ENCODE results near the gene MYLK. TPM values are rescaled to one million over a fixed set of nuclear protein-coding genes. Genes with fewer than 3 reads are reported as not detected.

MYLK gene
- total and polyA plus RNA-seq, 9 of the 15 experiments (the other 6 are each of a cell fraction or from before 2014, with no cell fraction given): 0.11 to 0.53 (median 0.18) TPM; not detected in 2

GRCh38 chr3:123584988-123585937, 298.9 kb downstream of the MYLK start, which contains the start of gene HACD2 (continued):
- peak; percentile 24; the same call in 1 of the 2 replicates for TF ChIP-seq SOX6 (IDR thresholded peaks at IDR 0.05)
- peak; percentile 53; the same call in 1 of the 2 replicates for TF ChIP-seq E2F4 (CRISPR knock-in tag; IDR thresholded peaks at IDR 0.05; ENCODE audit: low read depth)
- peak; percentile 93 for TF ChIP-seq NR2C1 (IDR thresholded peaks at IDR 0.05)
- peak; percentile 82 for TF ChIP-seq NR2C1 (tag; IDR thresholded peaks at IDR 0.05)
- TF ChIP-seq JUN (IDR thresholded peaks at IDR 0.05; ENCODE audit: borderline replicate concordance, low read depth, low read length): no peak
- TF ChIP-seq JUN (CRISPR knock-in tag; IDR thresholded peaks at IDR 0.05; ENCODE audit: borderline replicate concordance): 0 out of 2 replicates have a peak, but pooled peaks have one; percentile 24
- peak; percentile 56 for TF ChIP-seq EGR1 (conservative IDR thresholded peaks at IDR 0.05)
- no peak for TF ChIP-seq NFYB (IDR thresholded peaks at IDR 0.05; ENCODE audit: extremely low read depth, insufficient read length)
- TF ChIP-seq ADNP (tag; IDR thresholded peaks at IDR 0.05): no peak
- TF ChIP-seq ZFX (CRISPR knock-in tag; IDR thresholded peaks at IDR 0.05): peak; percentile 78
- TF ChIP-seq TCF3 (CRISPR knock-in tag; IDR thresholded peaks at IDR 0.05): 0 out of 2 replicates have a peak, but pooled peaks have one; percentile 16
- no peak for TF ChIP-seq NR4A1 (CRISPR knock-in tag; IDR thresholded peaks at IDR 0.05)
- peak; percentile 84 for TF ChIP-seq NR4A1 (tag; IDR thresholded peaks at IDR 0.05)
- TF ChIP-seq ZNF318 (IDR thresholded peaks at IDR 0.05; ENCODE audit: borderline replicate concordance in 1 of 2, low read depth in 1 of 2): peak in 1 of 2 experiments; percentile 46; a peak in 1 of 4 replicates
- TF ChIP-seq PTRF (tag; IDR thresholded peaks at IDR 0.05): no peak
- 0 out of 2 replicates have a peak, but pooled peaks have one; percentile 40 for TF ChIP-seq ZC3H8 (IDR thresholded peaks at IDR 0.05)
- TF ChIP-seq NCOR1 (IDR thresholded peaks at IDR 0.05): no peak
- TF ChIP-seq NEUROD1 (IDR thresholded peaks at IDR 0.05; ENCODE audit: borderline replicate concordance, low read depth, low read length, partially characterized antibody): no peak
- TF ChIP-seq CXXC5 (CRISPR knock-in tag; IDR thresholded peaks at IDR 0.05): peak; percentile 82

All from K562 (cell line).